Fibroblast of villous mesenchyme (primary cell): ENCODE data around the gene ZNF577. TPM values are rescaled to one million over a fixed set of nuclear protein-coding genes. Genes with fewer than 3 reads are reported as not detected.
"Not testable (repeated sequence)": the region's sequence is repeated elsewhere in the genome, so short reads cannot be mapped to it uniquely, and the experiment has no call there.

Source experiments
- DNase-seq: peaks from one replicate; pipeline ENCODE4 v3.0.0-alpha.2; 2010; ENCODE audit warnings: low read depth
- H3K4me3 ChIP-seq: 2 replicates; pipeline ENCODE4 v1.5.1; 2011; ENCODE audit warnings: low read depth, mild to moderate bottlenecking, low read length
- total RNA-seq: library from RNA; depleted of rRNA; stranded (reverse); fragments of >200 nt; gene quantifications from 2 replicates; pipeline ENCODE4 v1.2.3, GENCODE V29; 2012
- TF ChIP-seq, protein P1 (sequence below): IDR thresholded peaks from 2 replicates; pipeline ENCODE4 v1.5.1; 2012; ENCODE audit warnings: low read depth, mild to moderate bottlenecking, low read length; ENCODE audit not compliant: insufficient read depth

Gene ZNF577
- total RNA-seq, 1 donor: 3.5 TPM

GRCh38 chr19:51919606-51920005, 31.9 kb upstream of the ZNF577 start:
- H3K4me3 ChIP-seq: no peak overlapping the region
- DNase-seq: no peak
- TF ChIP-seq, protein P1, sequence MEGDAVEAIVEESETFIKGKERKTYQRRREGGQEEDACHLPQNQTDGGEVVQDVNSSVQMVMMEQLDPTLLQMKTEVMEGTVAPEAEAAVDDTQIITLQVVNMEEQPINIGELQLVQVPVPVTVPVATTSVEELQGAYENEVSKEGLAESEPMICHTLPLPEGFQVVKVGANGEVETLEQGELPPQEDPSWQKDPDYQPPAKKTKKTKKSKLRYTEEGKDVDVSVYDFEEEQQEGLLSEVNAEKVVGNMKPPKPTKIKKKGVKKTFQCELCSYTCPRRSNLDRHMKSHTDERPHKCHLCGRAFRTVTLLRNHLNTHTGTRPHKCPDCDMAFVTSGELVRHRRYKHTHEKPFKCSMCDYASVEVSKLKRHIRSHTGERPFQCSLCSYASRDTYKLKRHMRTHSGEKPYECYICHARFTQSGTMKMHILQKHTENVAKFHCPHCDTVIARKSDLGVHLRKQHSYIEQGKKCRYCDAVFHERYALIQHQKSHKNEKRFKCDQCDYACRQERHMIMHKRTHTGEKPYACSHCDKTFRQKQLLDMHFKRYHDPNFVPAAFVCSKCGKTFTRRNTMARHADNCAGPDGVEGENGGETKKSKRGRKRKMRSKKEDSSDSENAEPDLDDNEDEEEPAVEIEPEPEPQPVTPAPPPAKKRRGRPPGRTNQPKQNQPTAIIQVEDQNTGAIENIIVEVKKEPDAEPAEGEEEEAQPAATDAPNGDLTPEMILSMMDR: no peak

- no peak for DNase-seq
- H3K4me3 ChIP-seq: no peak overlapping the region
- TF ChIP-seq, protein P1: no peak
These were observed 28.4 kb upstream of the ZNF577 start for GRCh38 chr19:51916167-51916566.

- H3K4me3 ChIP-seq: no peak overlapping the region
- TF ChIP-seq, protein P1: no peak
- DNase-seq: no peak
These were observed 27.6 kb upstream of the ZNF577 start for GRCh38 chr19:51915324-51915867.

DNA sequence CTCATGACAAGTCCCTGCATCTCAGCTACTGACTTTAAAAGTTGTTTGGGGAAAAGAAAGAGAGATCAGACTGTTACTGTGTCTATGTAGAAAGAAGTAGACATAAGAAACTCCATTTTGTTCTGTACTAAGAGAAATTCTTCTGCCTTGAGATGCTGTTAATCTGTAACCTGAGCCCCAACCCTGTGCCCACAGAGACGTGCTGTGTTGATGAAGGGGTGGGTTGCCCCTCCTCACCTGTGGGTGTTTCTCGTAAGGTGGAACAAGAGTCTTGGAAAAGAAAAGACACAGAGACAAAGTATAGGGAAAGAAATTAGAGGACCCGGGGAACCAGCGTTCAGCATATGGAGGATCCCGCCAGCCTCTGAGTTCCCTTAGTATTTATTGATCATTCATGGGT, 20.2 kb upstream of the ZNF577 start:
- DNase-seq, H3K4me3 ChIP-seq: not testable (repeated sequence)

- not testable (repeated sequence) for H3K4me3 ChIP-seq, DNase-seq
These were observed 18.4 kb upstream of the ZNF577 start for GRCh38 chr19:51906108-51906507.

DNA sequence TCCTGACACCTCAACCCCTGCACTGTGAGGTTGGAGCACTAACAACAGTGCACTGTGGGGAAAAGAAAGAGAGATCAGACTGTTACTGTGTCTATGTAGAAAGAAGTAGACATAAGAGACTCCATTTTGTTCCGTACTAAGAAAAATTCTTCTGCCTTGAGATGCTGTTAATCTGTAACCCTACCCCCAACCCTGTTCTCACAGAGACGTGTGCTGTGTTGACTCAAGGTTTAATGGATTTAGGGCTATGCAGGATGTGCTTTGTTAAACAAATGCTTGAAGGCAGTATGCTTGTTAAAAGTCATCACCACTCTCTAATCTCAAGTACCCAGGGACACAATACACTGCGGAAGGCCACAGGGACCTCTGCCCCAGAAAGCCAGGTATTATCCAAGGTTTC, 17.9 kb upstream of the ZNF577 start:
- not testable (repeated sequence) for DNase-seq, H3K4me3 ChIP-seq

- TF ChIP-seq, protein P1: no peak
- DNase-seq: no peak
- H3K4me3 ChIP-seq: no peak overlapping the region
These were observed 17.5 kb upstream of the ZNF577 start for GRCh38 chr19:51905206-51905605.

- TF ChIP-seq, protein P1: peak; percentile 20
- peak within 1 kb of the TSS; percentile 91 for H3K4me3 ChIP-seq
- DNase-seq: peak; percentile 84
These were observed 16.8 kb upstream of the ZNF577 start, which contains the start of gene ZNF649 for GRCh38 chr19:51904331-51905165. ZNF649 (minus strand) TSS chr19:51905017; CDS start chr19:51900107, 4,910 bp downstream.
